Measurements from ENCODE around the gene CEP162. TPM values are rescaled to one million over a fixed set of nuclear protein-coding genes. Genes with fewer than 3 reads are reported as not detected.

The CEP162 gene
- total RNA-seq, 1 experiment from 2014 or later, result 2.4 TPM

GRCh38 chr6:84141521-84141920 lies 85.9 kb downstream of the CEP162 start:
- ChIA-PET POLR2A (no interaction called here), CTCF (interaction anchor here (0.5 to 0.6 kb wide), 3 partner anchors 73 to 241 kb away, joined by 3 read pairs; partner anchors contain the start of gene CEP162)
- DNase-seq (ENCODE audit: unreplicated experiment), result no peak
- Mint-ChIP-seq H3K36me3 (ENCODE audit: insufficient read depth, unreplicated experiment) (peaks cover 19% of the 10 kb centered on the region), H3K27ac (ENCODE audit: low read depth, unreplicated experiment) (no peak overlapping the region), H3K4me3 (ENCODE audit: unreplicated experiment) (no peak overlapping the region), H3K4me1 (ENCODE audit: insufficient read depth, unreplicated experiment) (no peaks in the 10 kb centered on the region), H3K27me3 (ENCODE audit: insufficient read depth, unreplicated experiment) (no peaks in the 10 kb centered on the region), H3K9me3 (ENCODE audit: unreplicated experiment) (no peaks in the 10 kb centered on the region)
- no peak for TF ChIP-seq CTCF (IDR thresholded peaks at IDR 0.05; ENCODE audit: unreplicated experiment)
- intact Hi-C loops (cut with micrococcal nuclease), result no loop called here
- no TSS peak for BruUV-seq (replicated peaks)

GRCh38 chr6:84139311-84139710 lies 88.1 kb downstream of the CEP162 start:
- DNase-seq (ENCODE audit: unreplicated experiment), result no peak

GRCh38 chr6:84137989-84138575 lies 89.4 kb downstream of the CEP162 start:
- Mint-ChIP-seq H3K27ac (ENCODE audit: low read depth, unreplicated experiment) (no peak overlapping the region), H3K36me3 (ENCODE audit: insufficient read depth, unreplicated experiment) (peaks cover 13% of the 10 kb centered on the region), H3K27me3 (ENCODE audit: insufficient read depth, unreplicated experiment) (no peaks in the 10 kb centered on the region), H3K4me1 (ENCODE audit: insufficient read depth, unreplicated experiment) (no peaks in the 10 kb centered on the region), H3K9me3 (ENCODE audit: unreplicated experiment) (no peaks in the 10 kb centered on the region), H3K4me3 (ENCODE audit: unreplicated experiment) (no peak overlapping the region)
- peak; percentile 19 for DNase-seq (ENCODE audit: unreplicated experiment)
- BruUV-seq (replicated peaks), result no TSS peak
- ChIA-PET POLR2A (no interaction called here), CTCF (no interaction called here)
- TF ChIP-seq CTCF (IDR thresholded peaks at IDR 0.05; ENCODE audit: unreplicated experiment), result no peak
- intact Hi-C loops (cut with micrococcal nuclease), result no loop called here

More at GRCh38 chr6:84139311-84139710, 88.1 kb downstream of the CEP162 start:
- no peaks in the 10 kb centered on the region for H3K9me3 Mint-ChIP-seq (ENCODE audit: unreplicated experiment)
- intact Hi-C loops (cut with micrococcal nuclease), result no loop called here
- H3K4me1 Mint-ChIP-seq (ENCODE audit: insufficient read depth, unreplicated experiment), result no peaks in the 10 kb centered on the region
- BruUV-seq (replicated peaks), result no TSS peak
- H3K27ac Mint-ChIP-seq (ENCODE audit: low read depth, unreplicated experiment), result no peak overlapping the region
- no peak overlapping the region for H3K4me3 Mint-ChIP-seq (ENCODE audit: unreplicated experiment)
- no peaks in the 10 kb centered on the region for H3K27me3 Mint-ChIP-seq (ENCODE audit: insufficient read depth, unreplicated experiment)
- peaks cover 13% of the 10 kb centered on the region for H3K36me3 Mint-ChIP-seq (ENCODE audit: insufficient read depth, unreplicated experiment)
- ChIA-PET POLR2A (no interaction called here), CTCF (no interaction called here)
- no peak for TF ChIP-seq CTCF (IDR thresholded peaks at IDR 0.05; ENCODE audit: unreplicated experiment)

- H3K4me1 Mint-ChIP-seq (ENCODE audit: insufficient read depth, unreplicated experiment), result no peaks in the 10 kb centered on the region
- peak; percentile 59 for DNase-seq (ENCODE audit: unreplicated experiment)
- ChIA-PET CTCF (no interaction called here), POLR2A (no interaction called here)
- peaks cover 7% of the 10 kb centered on the region for H3K9me3 Mint-ChIP-seq (ENCODE audit: unreplicated experiment)
- H3K36me3 Mint-ChIP-seq (ENCODE audit: insufficient read depth, unreplicated experiment), result peaks cover 19% of the 10 kb centered on the region
- H3K4me3 Mint-ChIP-seq (ENCODE audit: unreplicated experiment), result no peak overlapping the region
- BruUV-seq (replicated peaks), result no TSS peak
- no peak for TF ChIP-seq CTCF (IDR thresholded peaks at IDR 0.05; ENCODE audit: unreplicated experiment)
- intact Hi-C loops (cut with micrococcal nuclease), result no loop called here
- H3K27me3 Mint-ChIP-seq (ENCODE audit: insufficient read depth, unreplicated experiment), result no peaks in the 10 kb centered on the region
- no peak overlapping the region for H3K27ac Mint-ChIP-seq (ENCODE audit: low read depth, unreplicated experiment)
Observed at GRCh38 chr6:84137051-84137375, 90.4 kb downstream of the CEP162 start.

Measured in MCF 10A (cell line).